Activated CD4-positive, alpha-beta T cell treated with anti-CD3 and anti-CD28 coated beads, Interleukin-2, Interleukin-6, amounts not matched to agents 100 ng/mL and 50 ng/mL, durations not matched to agents 16 hours and 8 hours (primary cell): ENCODE measurements around the gene PLXNC1.

Experiments used
- DNase-seq: peaks from one replicate; pipeline ENCODE4 v3.0.0-alpha.2; 2020

Gene PLXNC1

DNA sequence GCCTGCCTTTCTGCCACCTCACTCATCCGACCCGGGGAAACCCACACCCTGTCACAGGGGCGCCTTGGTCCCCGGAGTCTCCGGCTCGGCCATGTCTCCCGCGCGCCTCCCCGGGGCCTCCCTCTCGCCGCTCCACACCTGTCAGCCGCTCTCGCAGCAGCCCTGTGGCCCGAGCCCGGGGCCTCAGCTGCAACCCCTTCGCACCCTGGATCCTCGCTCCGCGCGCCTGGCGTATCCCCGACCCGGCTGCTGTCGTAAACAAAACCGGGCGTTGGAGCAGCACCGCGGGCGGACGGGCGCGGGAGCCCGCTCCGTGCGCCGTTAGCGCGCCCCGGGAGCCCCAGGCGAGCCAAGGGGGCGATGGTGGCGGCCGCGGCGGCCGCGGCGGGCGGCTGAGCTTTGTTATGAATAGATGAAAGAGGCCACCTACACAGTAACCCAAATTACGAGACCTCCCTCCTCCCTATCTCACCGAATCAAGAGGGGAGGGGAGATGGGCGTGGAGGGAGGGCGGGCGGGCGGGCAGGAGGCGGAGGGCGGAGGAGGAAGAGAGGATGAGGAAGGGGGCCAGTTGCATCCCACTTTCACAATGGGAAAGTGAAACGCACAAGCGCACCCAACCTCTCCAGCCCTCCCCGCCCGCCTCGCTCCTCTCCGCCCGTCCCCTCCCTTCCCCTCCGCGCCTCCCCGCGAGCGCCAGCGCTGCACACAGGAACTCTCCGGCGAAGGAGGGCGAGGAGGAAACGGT is at the start of gene PLXNC1:
Gene PLXNC1 (plus strand): TSS at position 587 of the 748 bp plus-strand sequence. CDS start 395 bp downstream, outside the sequence.
- peak; percentile 80 for DNase-seq

GRCh38 chr12:94099191-94099590 is 49.2 kb upstream of the PLXNC1 start:
- DNase-seq = no peak

GRCh38 chr12:94099632-94100031 is 48.7 kb upstream of the PLXNC1 start:
- DNase-seq = no peak

DNA sequence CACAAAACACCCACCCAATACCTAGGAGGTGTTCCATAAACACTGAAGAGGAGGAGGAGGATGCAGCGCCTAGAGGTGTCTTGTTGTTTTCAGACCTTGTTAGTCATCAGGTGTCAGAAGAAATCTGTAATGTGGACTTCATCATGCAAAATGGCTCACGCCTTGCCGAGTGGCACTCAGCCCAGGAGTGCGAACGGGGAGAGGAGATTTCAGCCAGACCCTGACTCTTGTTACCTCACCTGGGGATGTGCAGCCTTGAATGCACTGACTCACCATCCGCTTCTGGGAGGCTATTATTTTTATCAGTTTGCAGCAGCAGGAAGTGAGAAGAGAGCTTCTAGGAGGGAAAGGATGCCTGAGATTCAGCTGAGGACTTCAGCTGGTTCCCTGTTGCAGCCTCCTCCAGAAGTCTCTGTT is 48.2 kb upstream of the PLXNC1 start:
- peak; percentile 50 for DNase-seq

DNA sequence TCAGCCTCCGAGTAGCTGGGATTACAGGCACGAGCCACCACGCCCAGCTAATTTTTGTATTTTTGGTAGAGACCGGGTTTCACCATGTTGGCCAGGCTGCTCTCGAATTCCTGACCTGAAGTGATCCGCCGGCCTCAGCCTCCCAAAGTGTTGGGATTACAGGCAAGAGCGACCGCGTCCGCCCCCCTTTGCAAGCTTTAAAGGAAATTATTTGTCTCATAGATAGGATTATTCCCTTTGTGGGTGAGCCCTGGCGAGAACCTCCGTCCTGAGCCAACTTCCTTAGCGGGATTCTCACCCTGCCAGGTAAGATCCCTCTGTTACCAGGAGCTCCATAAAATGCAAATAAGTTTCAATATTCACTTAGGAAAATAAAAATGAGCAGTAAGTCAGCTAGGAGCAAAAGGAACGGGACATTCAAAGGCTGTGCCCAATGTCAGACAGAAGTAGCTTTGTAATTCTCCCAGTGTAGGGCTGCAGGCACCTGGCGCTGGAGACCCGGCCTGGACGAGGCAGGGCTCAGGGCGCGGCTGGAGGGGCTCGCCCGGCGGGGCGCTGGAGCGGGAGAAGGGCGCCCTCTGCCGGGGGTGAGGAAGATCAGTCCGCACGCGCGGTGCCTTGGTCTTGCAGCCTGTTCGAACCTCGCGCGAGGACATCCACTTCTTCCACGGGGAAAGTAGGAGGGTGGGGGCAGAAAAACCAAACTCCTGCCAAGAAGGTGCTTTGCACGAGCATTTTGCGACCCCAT is 47.2 kb upstream of the PLXNC1 start:
- peak; percentile 81 for DNase-seq

GRCh38 chr12:94101738-94102660 is 46.4 kb upstream of the PLXNC1 start:
- DNase-seq = peak; percentile 91

DNA sequence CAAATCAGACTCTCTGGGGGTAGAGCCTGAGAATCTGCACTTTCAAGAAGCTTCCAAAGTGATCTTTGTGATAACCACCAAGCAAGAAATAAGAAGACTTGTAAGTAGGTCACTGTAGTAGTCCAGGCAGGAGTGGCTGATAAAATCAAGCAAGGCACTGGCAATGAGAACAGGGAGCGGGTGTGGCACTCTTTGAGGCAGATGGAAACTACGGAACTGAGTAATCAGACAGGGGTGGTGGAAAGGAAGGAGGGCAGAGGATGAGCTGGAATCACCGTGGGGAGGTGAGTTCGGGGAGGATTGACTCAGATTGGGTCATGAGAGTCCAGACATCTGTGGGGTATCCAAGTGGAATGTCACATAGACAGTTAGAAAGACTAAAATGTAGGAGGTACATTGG is 44.4 kb upstream of the PLXNC1 start:
- DNase-seq = no peak

DNA sequence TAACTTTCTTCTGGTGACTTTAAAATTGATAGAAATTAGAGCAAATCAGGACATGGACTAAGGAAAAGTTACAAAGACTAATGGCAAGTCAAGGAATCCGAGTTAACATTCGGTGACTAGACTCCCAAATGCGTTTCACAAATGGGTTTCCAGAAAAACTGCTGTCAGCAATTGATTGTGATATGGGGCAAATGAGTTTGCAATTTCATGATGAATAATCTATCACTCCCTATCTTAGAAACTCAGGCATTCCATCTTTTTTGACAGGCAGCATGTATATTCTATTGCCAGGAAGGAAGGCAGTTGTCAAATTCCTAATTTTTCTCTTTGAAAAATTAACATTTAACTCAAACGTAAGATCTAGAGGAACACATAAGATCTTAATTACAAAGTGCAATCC is 40.5 kb upstream of the PLXNC1 start:
- DNase-seq = no peak

DNA sequence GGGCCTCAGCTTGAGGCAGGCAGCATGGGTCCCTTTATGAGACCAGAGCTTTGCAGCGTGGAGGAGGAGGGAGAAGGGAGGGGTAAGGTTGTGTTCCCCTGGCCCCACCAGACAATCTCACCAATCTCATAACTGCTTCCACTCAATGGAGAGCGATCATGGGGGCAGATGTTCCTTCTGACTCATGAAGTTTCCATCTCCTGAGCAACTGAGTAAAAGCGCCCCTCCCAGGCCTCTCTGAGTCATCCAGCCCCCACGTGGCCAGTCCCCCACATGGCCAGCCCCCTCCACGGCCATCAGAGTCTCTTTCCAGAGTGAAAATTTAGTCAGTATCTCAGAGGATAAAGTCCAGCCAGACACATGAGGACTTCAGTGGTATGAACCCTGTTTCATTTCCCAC is 39.2 kb upstream of the PLXNC1 start:
- DNase-seq = peak; percentile 57

GRCh38 chr12:94110258-94110657 is 38.1 kb upstream of the PLXNC1 start:
- no peak for DNase-seq

DNA sequence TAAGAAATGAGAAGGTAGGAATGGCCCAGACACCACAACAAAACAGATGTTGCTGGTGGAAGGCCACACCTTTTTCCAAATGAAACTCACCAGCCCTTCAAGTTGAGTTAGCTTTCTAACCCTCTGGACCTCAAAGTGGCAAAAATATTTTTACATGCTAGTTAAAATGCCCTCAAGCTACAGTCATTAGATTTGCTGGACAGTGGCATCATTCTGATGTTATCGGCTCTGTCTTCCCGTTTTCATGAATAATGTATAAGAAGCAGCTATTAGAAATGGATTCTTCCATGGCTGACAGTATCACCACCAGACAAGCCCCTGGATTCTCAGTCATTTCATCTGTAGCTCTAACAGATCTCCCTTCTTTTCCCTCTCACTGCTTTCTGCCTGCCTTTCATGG is 37.1 kb upstream of the PLXNC1 start:
- no peak for DNase-seq

DNA sequence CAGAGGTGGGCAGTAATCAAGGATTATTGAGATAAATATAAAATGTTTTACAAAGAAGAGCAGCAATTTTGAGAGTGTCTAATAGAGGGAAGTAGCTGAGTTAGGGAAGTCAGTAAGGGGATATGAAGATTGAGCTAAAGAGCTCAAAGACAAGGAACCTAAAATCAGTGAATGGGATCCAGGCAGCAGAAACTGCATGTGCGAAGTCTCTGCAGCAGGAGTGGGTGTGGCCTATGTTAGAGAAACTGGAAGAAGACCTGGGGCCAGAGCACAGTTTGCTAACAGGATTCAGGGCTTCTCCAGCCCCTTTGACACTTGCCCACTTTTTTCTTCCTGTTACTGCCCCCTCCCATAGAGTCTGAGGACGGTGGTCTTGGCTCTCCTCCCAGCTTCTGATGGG is 36.3 kb upstream of the PLXNC1 start:
- no peak for DNase-seq

DNA sequence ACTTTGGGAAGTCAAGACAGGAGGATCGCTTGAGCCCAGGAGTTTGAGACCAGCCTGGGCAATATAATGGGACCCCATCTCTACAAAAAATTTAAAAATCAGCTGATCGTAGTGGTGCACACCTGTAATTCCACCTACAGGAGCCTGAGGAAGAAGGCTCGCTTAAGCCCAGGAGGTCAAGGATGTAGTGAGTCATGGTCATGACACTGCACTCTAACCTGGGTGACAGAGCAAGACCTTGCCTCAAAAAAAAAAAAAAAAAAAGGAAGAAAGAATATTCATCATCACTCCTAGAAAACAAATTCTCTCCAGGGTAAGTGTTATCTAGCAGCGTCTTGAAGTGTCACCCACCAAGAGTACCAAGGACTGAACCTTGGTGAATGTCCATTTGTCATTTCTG is 34.2 kb upstream of the PLXNC1 start:
- DNase-seq = no peak

GRCh38 chr12:94116191-94116590 is 32.2 kb upstream of the PLXNC1 start:
- no peak for DNase-seq

GRCh38 chr12:94121886-94122285 is 26.5 kb upstream of the PLXNC1 start:
- DNase-seq = no peak

GRCh38 chr12:94122591-94122990 is 25.8 kb upstream of the PLXNC1 start:
- DNase-seq = no peak

DNA sequence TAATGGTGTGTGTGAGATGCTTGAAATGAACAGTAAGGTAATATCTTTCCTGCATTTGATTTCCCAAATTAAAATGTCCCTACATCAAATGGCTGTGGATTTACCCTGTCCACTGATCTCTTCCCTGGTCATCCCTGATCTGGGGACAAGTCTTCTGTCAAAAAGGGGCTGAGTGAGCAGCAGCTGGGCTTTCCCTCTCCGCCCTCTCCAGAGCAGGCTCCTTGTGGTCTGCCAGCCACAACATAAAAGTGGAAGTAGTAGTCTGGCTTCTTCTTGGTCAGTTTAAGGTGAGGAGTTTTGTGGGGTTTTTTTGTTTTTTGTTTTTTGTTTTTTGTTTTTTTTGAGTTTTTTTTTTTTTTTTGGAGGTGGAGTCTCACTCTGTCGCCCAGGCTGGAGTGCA is 25.2 kb upstream of the PLXNC1 start:
- DNase-seq = no peak

- no peak for DNase-seq
Measured at GRCh38 chr12:94126067-94126466, 22.3 kb upstream of the PLXNC1 start.

- DNase-seq = no peak
Measured at GRCh38 chr12:94127239-94128131, 20.9 kb upstream of the PLXNC1 start.

DNA sequence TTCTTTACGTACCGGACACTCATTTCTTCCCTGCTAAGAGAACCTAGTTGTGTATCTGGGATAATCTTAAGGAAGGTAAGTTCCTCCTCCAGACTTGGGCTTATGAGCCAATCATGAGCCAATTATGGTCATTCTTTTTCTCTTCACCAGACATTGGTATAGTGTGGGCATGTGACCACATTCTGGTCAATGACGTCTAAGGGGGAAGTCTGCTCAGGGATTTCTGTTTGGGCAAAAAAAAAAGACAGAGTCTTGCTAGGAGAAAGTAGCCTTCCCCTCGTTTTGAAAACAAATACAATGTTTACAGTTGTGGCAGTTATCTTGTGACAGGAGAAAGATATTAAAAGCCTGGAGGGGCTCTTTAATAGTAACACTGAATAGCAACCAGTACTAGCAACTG is 20.1 kb upstream of the PLXNC1 start:
- no peak for DNase-seq

- peak; percentile 60 for DNase-seq
Measured at GRCh38 chr12:94133964-94134795, 14.2 kb upstream of the PLXNC1 start.
